Gastroesophageal sphincter (tissue), 3 donors: ENCODE measurements around the gene MAPK1IP1L.

Experiments used
- CTCF ChIP-seq, 4 experiments: fragments of 200-600 bp in 2 of 4; fragments of 450-650 bp in 2 of 4; sonication (generic) in 1 of 4; IDR thresholded peaks; one replicate each; pipeline ENCODE4 v1.5.1; 2017 to 2019; ENCODE audit warnings: antibody characterized with exemption in 4 of 4, mild to moderate bottlenecking in 2 of 4, moderate library complexity in 2 of 4
- EP300 ChIP-seq: sonication (generic); formaldehyde crosslinking; IDR thresholded peaks from one replicate; pipeline ENCODE4 v1.6.1; 2017; ENCODE audit warnings: antibody characterized with exemption, mild to moderate bottlenecking
- POLR2A ChIP-seq, 2 donors: fragments of 450-650 bp; IDR thresholded peaks; one replicate each; pipeline ENCODE4 v1.6.1; 2017; ENCODE audit warnings: antibody characterized with exemption in 2 of 2, mild to moderate bottlenecking in 2 of 2, moderate library complexity in 1 of 2
- POLR2AphosphoS5 ChIP-seq: sonication (generic); formaldehyde crosslinking; IDR thresholded peaks from one replicate; pipeline ENCODE4 v1.6.1; 2017; ENCODE audit warnings: antibody characterized with exemption

- TF ChIP-seq CTCF (IDR thresholded peaks at IDR 0.05) = peak in 3 of 4 experiments; percentile 20 to 48 (median 32)
- peak; percentile 58 to 69 for TF ChIP-seq POLR2A (IDR thresholded peaks at IDR 0.05)
- no peak for TF ChIP-seq EP300
- peak; percentile 83 for TF ChIP-seq POLR2AphosphoS5
Observed at GRCh38 chr14:55026793-55027561, 24.5 kb upstream of the MAPK1IP1L start, which contains the start of the genes SOCS4 and WDHD1.
